NCI-H446 treated with DMSO at 0.1 percent for 48 hours (cell line): ENCODE results near the gene CPEB1.
"Not testable (repeated sequence)": the region's sequence is repeated elsewhere in the genome, so short reads cannot be mapped to it uniquely, and the experiment has no call there.

Source experiments
- DNase-seq: peaks from one replicate; lab custom pipeline; 2025; lab: John Stamatoyannopoulos, UW

Gene CPEB1

DNA sequence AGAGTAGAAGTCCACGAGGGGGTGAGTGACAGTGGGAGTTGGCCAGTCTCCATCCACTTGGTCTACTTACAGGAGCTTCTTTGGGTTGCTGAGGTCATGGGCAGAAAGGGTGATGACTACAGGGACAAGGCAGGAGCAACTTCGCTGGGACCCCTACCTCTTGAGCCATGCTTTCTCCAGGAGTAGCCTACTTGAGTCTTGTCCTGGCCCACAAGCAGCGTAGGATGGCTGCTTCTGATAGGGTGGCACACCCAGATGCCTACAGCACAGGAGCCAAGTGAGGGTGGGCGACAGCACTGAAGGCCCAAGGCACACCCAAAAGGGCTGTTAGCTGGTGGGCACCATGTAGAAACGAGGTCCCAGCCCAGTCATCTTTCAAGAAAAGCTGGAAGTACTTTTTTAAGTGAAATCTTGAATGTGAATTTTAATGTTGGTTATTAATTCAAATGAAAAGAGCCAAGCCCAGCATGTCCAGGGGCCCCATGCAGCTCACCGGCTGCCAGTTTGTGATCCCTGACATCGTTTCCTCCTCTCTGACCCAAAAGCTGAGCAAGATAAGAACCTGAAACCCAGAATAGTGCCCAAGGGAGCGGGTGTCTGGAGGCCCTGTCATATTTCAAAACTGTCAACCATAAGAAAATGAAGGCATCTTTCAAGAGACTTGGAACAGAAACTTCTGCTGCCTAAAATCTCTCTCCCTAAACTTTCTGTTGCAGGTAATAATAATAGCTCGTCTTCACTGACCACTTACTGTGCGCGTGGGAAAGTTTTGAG is 2.2 kb upstream of the CPEB1 start:
- no peak for DNase-seq

DNA sequence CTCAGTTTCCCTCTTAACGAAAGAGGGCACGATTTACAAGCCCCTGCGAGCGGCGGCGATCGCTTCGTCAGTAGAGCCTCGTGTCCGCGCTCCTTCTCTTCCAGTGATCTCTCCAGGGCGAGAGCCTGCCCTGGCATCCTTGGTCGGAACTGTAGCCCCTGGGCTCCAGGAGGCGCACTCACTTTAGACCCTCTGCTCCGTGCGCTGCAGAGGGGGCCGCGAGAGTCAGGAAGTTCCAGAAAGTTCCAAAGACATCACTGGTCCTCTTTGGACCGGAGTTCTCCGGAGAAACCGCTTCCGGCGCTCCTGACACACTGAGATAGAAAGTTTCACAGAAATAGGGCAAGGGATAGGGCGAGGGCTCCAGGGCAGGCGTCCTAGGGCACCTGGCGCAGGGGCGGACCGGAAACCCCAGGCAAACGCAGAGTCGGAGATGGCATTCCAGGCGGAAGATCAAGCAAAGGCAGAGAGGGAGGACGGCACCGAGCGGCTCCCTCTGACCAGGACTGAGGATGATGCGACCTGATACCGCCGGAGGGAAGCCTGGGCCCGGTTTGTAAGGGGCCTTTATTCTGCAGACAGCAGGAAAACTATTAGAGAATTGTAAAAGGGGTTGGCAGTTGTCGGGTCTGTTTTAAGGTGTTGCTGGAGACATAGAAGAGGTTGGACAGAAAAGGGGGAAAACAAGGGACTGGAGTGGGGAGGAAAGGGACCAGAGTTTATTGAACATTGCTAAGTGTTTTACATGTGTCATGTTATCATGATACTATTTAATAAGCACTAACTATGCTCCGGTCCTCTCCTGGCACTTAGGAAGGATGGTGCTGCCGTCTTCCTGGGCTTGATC is 1.3 kb upstream of the CPEB1 start:
- DNase-seq, result no peak

DNA sequence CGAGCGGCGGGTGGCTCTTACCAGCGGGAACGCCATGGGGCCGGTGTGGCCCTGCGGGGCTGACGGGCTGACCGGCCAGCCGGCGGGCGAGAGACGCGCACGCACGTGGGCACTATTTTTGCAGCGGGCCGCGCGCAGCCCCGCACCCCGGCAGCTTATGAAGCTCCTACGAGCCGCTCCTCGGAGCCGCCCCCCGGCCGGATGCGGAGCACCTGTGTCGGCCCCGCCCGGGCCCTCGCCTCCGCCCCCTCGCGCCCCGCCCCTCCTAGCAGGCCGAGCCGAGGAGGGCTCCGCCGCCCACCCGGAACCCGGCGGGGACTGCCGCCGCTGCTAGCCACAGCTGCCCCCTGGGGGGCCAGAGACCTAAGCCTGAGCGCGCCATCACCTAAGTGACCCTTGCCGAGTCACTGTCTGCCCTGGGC is 683 bp upstream of the CPEB1 start:
- no peak for DNase-seq

DNA sequence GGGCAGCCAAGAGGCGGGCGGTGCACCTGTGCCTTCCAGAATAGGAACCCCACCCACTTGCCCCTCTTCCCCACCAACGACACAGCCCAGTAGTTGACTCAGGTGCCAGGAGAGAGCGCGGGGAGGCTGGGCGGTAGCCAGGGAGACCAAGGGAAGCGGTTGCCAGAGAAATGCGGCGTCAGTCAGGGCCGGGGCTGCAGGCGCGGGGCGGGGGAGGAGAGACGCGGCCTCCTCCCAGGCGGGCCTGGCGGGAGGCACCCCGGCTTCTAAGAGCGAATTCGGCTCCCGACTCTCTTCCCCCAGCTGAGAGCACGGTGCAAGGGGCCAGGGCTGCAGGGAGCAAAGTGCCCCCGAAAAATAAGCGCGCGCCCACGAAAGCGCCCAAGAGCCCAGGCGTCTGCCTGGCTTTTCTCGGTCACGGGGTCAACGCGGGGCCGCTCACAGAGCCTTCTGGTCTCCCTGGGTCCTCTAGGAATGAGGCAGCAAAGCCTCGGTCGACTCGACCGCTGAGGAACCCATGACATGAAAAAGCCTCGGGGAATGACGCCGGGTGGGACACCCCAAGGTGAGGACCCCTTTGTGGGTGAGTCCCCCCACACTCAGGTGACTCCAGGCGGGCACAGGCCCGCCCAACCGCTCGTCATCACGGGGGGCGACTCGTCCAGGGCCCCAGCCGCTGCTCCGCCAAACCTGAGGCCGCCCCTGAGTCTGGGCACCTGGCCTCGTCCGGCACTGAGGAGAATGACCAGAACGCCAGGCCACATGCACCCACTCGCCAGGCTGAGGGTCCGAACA is 716 bp downstream of the CPEB1 start:
- DNase-seq, result no peak

DNA sequence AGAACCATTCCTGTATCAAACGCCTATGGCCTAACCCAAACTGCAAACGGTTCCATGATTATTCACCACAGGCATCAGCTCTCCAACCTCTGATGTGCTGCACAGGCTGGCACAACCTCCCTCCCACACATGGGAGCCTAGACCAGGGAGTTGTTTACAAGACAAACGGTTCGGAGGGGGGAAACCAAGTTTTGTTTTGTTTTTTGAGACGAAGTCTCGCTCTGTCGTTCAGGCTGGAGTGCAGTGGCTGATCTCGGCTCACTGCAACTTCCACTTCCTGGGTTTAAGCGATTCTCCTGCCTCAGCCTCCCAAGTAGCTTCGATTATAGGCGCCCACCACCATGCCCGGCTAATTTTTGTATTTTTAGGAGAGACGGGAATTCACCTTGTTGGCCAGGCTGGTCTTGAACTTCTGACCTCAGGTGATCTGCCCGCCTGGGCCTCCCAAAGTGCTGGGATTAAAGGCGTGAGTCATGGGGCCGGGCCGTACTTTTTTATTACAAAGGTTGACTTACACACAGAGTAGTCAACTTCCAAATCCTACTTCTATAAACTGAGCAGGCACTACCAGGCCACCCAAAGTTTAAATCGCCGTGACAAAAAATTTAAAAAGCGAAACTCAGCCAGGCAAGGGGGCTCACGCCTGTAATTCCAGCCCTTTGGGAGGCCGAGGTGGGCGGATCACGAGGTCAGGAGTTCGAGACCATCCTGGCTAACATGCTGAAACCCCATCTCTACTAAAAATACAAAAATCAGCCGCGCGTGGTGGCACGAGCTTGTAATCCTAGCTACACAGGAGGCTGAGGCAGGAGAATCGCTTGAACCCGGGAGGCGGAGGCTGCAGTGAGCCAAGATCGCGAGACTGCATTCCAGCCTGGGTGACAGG is 2.0 kb downstream of the CPEB1 start:
- not testable (repeated sequence) for DNase-seq

DNA sequence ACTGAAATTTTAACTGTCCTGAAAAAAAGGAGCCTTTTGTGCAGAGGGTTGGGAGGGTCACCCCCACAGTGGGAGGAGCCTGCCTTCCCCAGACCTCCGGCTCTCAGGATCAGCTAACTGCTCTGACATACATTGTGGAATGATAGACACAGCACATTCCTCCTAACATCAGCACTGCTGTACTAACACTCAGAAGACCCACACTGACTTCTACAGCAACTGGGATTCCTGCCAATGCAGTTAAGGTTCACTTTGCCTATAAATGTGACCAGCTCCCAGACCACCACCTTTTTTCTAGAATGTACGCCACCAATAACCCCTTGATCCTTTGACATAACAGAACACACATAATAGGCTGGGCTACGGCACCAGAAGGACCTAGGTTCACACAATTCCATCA is 3.2 kb downstream of the CPEB1 start:
- DNase-seq, result no peak

DNA sequence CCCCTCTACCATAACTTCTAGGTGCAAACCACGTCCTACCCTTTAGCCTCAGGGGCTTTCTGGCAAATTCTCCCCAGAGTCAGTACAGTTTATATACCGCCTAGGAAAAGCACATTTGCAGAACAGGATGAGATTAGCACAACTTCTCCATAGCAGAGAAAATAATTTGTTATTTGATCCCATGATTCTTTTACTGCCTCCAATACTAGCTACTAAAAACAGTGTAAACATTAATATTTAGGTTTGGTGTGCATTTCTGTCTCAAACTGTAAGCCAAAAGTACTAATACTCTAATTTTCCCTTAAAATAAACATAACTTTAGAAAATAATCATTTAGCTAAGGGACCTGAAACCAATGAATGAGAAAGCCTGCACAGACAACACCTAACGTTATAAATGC is 4.5 kb downstream of the CPEB1 start:
- DNase-seq, result no peak

DNA sequence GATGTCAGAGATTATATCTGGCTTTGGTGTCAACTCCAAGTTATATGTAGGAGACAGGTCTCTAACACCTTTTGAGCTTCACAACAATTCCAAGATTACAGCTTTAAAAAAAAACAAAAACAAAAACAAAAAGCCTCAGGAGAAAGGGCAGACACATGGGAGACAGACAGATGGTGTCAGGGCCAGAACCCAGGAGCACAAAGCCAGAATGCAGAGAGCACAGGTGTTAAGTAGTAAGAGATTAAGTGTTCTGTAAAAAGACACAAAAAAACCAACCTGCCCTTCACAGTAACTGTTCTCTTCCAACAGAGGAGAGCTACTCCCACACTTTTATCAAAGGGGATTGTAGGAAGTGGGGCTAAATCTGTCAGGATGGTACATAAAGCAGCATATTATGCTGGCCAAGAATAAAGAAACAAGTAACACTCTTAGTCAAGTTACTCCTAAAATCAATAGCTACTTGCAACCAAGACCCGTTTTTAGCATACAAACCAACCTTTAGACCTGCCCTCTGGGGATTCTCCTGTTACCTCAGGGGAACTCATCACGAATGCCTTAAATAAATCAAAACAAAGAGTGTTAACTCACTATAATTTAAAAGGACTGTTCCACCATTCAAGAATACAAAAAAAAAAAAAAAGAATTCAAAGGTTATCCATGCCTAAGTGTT is 5.9 kb downstream of the CPEB1 start:
- DNase-seq, result peak; percentile 1

DNA sequence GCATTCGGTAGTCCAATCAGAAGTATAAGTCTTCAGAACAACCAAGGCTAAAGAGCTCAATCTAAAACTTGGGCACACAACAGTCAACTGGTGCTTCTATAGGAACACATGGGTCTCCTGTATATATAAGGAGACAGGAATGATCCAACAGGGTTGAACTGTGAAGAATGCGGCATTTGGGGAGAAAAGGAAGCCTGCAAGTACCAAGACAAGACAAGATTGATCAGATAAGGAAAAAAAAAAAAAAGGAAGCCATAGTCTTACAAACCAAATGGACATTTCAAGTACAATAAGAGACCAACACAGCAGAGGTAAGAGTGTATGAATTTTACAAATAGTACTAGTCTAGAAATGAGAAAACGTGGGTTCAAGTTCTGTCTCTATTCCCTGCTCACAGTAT is 6.5 kb downstream of the CPEB1 start:
- DNase-seq, result no peak

DNA sequence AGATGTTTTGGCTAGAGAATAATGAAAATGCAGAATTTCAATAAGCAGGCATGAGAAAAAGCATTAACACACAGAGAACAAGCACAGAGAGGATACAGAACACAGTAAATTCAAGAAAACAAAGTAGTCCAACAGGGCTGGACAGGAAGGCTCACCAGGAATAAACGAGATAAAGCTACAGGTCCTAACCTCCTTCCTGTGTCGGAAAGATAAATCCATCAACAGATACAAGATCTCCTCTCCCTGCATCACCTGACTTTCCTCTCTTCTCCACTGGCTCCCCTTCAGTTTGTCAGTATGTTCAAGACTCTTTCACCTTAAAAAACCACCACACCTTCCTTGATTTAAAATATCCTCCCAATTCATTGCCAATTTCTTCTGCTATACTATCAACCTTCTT is 11.4 kb downstream of the CPEB1 start:
- no peak for DNase-seq

DNA sequence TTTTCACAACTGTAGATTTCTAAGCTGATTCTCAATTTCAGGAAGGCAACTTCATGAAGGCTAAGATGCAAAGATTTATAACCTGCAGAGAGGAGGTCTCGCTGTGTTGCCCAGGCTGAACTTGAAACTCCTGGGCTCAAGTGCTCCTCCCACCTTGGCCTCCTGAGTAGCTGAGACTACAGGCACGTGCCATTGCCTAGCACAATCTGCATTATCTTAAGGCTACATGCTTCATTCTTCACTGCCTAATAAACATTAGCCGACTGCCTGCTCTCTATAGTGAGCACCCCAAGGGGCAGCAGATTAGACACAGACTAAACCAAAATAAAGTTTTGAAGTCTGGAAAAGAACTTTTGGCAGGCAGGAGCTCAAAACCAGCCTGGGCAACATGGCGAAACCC is 17.1 kb downstream of the CPEB1 start:
- DNase-seq, result no peak

DNA sequence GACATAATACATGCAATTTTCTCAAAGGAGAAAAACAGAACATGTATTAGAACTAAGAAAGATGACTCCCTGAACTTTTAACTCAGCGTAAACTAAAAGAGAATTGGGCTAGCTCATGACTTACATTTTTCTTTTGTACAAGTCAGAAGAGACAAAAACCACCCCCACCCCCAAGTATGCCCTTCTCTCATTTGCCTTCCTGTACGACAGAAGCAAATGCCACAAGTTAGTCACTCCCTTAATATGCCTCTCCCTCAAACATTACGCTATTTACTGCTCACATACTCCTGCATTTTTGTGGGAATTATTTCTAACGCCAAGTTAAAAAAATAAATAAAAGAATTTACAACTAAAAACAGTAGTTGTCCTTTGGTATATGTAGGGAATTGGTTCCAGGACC is 22.0 kb downstream of the CPEB1 start:
- DNase-seq, result no peak

DNA sequence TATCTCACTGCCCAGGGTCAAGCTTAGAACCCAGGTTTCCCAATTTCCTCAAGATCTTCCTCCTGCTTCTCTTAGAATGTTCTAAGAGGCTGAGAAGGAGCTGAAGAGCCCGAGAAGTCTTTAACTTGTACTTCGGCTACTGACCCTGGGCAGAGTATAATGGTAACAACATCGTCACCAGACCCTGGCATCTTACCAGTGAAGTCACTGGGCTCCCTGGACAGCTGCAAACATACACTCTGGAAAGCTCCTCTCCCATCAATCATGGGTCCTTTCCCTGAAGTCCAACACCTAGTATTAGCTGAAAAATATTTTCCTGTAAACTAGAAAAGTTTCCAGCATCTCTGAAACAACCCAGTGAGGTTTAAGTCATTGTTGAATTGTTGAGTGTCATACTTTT is 22.7 kb downstream of the CPEB1 start:
- DNase-seq, result no peak

DNA sequence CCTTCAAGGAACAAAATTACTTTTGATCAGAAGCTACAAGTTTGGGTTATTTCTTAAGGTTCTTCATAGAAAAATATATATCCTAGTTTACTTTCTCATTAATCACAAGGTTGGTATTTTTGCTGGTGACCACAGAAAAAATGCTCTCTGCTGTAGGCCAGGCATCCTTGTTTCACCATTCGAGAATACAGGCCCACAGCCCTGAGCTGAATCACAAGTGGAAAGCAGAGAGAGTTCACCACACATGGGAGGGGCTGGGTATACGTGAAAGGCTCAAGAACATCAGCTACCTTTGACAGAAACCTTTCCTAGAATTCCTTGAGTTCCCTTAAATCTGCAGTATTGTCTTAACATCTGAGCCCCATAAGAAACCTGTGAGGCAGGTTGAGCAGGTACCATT is 23.2 kb downstream of the CPEB1 start:
- DNase-seq, result no peak

DNA sequence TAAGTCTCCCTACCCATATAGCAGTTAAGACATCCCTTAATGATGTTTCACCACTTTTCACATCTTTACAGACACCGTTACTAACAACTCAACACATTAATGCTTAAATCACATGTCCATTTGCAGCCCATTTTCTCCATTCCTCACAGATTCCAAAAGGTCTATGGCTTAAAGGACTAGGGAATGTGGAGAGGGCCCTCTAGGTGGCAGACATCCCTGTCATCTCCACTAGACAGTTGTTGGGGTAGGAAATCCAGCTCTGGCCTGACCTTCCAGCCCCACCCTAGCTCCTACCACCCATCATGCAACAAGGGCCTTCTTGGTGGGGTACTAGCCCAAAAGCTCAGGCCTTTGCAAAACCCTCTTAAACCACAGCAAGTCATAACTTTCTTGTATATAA is 25.2 kb downstream of the CPEB1 start:
- DNase-seq, result no peak

DNA sequence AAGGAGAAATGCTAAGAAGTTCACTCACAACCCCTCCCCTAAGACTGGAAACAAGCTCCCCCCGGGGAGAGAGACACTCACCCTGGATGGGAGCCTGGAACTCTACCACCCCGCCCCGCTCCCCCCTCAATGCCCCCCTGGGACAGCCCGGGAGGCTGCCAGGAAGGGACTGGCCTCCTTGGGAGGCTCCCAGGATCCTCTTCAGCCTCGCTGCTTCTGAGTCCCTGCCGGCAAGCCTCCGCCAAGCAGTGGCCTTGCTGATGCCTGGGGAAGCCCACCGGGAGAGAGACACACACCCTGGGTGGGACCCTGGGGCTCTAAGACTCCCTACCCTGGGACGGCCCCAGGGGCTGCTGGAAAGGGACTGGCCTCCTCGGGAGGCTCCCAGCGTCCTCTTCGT is 33.4 kb downstream of the CPEB1 start:
- DNase-seq, result no peak

DNA sequence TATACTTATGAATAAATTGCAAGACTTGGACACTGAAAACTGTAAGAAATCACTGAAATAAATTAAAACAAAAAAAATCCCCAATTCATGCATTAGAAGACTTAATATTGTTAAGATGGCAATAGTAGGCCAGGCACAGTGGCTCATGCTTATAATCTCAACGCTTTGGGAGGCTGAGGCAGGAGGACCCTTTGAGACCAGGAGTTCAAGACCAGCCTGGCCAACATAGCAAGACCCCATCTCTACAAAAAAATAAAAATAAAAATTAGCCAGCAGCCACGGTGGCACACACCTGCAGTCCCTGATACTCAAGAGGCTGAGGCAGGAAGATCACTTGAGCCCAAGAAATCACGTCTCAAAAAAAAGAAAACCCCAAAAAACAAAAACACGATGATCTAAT is 35.8 kb downstream of the CPEB1 start:
- DNase-seq, result no peak

DNA sequence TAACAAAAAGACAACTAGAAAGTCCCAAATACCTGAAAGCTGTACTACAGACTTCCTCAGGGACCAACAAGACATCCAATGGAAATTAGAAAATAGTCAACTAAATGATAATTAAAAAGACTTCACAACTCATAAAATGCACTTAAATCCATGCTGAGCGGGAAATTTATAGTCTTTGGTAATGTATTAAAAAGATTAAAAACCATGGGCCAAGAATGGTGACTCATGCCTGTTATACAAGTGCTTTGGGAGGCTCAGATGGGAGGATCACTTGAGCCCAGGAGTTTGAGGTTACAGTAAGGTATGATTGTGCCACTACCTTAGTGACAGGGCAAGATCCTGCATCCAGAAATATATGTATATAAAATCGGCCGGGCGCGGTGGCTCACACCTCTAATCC is 45.0 kb downstream of the CPEB1 start:
- no peak for DNase-seq

DNA sequence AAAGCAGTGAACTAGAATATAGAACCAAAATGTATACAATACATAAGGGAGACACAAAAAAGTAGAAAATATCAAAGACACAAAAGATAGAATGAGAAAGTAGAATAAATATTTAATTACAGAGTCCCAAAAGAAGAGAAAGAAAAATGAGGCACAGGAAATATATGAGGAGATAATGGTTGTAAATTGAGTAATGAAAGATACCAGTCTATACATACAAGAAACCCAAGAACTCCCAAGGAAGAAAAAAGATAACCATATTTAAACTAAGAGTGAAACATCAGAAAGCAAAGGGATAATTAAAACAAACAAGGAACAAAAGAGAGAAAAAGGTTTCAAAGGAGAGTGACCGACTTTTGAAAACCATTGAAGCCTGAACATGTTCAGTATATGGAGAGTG is 47.3 kb downstream of the CPEB1 start:
- no peak for DNase-seq

DNA sequence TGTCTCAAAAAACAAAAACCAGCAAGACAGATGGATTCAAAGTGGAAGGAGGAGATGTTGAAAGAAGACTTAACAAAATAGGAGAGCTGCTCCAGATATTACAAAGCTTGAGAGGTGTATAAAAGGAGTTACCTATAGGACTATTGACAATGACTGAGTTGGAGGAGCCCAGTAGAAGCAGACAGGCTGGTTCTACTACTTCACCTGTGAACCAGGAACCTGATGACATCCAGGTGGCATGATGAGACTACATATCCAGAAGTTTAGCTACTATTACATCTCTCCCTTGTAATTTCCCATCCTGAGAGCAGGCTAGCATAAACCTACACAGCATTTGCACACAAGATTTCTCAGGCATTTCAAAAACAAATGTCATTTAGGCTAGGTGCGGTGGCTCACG is 49.3 kb downstream of the CPEB1 start:
- no peak for DNase-seq

DNA sequence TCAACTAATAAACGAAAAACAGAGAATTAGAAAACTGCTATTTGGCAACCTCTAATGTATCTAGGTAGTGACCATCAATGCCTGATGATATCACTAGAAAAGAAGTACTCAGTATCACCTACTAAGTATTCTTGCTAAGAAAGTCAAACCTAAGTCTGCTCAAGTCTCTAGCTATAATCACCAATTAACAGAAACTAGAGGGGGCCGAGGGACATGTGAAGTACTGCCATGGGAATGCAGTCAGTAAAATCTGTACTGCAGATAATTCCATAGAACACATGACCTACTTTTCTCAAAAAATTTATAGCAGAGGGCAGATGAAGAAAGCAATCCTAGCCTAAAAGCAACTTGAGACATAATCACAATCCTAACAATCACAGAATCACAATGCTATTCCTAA is 51.4 kb downstream of the CPEB1 start:
- no peak for DNase-seq
